HG03064 (cell line): Measurements from ENCODE around the gene CCNG2.
"Not testable (repeated sequence)": the region's sequence is repeated elsewhere in the genome, so short reads cannot be mapped to it uniquely, and the experiment has no call there.

Experiments
- ATAC-seq: cut with Tn5 transposase; IDR thresholded peaks from one replicate; pipeline ENCODE4 v1.9.1; 2021; ENCODE audit warnings: low read depth; ENCODE audit not compliant: unreplicated experiment

The CCNG2 gene, protein sequence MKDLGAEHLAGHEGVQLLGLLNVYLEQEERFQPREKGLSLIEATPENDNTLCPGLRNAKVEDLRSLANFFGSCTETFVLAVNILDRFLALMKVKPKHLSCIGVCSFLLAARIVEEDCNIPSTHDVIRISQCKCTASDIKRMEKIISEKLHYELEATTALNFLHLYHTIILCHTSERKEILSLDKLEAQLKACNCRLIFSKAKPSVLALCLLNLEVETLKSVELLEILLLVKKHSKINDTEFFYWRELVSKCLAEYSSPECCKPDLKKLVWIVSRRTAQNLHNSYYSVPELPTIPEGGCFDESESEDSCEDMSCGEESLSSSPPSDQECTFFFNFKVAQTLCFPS

DNA sequence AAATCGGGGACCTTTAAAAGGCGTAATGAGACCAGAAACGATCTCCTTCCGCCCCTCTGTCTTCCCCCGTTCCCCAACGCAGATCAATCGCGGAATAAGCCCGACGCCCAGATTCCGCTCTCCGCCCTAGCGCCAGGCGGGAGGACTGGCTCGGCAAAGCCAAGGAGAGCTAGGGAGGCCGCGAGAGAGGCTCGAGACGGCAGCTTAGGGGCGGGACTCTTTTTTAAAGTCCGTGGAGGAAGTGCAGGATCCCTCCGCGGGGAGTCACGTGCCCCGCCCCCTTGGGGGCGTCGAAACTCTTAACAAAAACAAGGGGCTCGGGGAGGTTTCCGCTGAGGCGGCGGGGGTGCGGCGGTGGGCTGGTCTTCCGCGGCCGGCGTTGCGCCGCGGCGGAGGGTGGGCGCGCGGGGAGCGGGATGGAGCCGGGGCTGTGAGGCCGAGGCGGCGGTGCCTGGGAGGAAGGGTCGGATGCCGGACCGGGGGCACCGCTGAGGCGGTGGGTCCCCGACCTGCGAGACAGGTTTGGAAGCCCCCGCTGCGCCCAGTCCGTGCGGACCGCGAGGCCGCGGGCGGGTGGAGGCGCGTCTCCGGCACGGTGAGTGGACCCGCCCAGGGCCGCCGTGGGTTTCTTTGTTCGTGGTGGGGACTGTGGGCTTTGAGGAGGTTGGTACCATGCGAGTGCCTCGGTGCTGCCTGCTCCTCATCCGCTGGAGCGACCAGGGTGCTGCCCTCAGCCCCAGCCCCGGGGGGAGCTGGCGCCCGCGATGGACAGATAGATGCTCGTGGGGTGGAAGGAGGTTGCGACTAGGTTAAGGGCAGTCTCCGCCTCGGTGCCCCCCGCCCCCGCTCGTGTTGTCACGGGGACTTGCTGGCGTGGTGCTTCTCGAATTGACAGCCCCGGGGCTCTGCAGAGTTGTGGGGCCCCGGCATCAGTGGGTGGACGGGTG is at the start of gene CCNG2:
CCNG2 (plus strand) TSS at position 296 of the 947 bp plus-strand sequence. CDS start 1,326 bp downstream, outside the sequence.
- peak; percentile 11 for ATAC-seq

GRCh38 chr4:77110730-77111129 is 46.3 kb upstream of the CCNG2 start:
- no peak for ATAC-seq

DNA sequence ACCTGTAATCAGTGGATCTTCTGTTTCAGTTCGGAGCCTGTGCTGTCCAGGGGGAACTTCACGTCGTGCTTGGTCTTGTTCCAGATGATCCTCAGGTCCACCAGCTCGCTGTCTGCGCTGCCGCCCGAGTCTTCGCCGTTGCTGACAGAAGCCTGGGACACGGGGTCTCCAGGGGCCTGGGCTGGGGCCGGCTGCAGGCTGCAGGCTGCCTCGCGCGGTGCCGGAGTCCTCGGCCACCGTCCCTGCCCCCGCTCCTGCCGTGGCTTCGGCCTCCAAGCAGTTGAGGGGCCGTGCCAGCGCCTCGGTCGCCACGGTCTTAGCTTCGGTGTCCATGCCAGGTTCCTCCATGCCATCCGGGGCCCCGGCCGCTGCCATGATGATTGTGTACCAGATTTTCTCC is 43.9 kb upstream of the CCNG2 start:
- ATAC-seq: no peak

- ATAC-seq: no peak
These were observed 39.3 kb upstream of the CCNG2 start for GRCh38 chr4:77117721-77118120.

DNA sequence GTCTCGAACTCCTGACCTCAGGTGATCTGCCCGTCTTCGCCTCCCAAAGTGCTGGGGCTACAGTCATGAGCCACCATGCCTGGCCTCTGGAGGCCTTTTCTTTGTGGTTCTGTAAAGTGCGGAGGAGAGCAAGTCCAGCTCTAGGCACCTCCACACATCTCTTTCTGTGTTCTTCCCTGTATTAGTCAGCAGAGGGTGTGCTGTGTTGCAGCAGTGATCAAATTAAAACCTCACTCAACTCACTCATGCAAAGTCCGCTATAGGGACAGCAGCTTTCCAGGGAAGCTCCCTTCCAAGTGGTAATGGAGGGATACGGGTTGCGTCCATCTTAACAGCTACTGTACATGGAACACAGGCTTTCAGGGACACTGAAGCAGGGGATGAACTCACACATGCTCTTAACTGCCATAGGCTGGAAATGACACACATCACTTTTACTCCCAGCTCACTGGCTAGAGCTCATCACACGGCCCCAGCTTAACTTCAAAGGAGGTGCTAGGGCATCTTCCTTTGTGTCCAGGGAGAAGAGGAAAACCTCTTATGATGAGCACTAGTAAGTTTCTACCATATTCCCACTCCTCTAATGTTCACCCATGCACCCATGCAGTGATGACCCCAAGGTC is 36.0 kb upstream of the CCNG2 start:
- ATAC-seq: no peak

- no peak for ATAC-seq
These were observed 35.2 kb upstream of the CCNG2 start for GRCh38 chr4:77121736-77122240.

GRCh38 chr4:77122656-77123055 is 34.4 kb upstream of the CCNG2 start:
- no peak for ATAC-seq

GRCh38 chr4:77123411-77123810 is 33.6 kb upstream of the CCNG2 start:
- ATAC-seq: no peak

- ATAC-seq: no peak
These were observed 32.4 kb upstream of the CCNG2 start for GRCh38 chr4:77124576-77124975.

DNA sequence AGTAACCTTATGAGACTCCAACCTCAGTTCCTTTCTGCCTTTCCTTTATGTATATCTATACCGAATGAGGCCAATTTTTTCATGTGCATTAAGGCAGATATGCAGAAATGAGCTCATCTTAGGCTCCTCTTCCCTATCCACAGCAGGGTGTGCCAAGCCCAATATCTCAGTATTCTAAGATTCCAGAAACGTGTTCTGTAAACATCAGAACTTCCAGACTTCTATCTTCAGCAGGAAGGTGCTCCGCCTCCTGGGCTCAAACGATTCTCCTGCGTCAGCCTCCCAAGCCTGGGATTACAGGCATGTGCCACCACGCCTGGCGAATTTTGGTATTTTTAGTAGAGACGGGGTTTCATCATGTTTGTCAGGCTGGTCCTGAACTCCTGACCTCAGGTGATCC is 31.0 kb upstream of the CCNG2 start:
- no peak for ATAC-seq

DNA sequence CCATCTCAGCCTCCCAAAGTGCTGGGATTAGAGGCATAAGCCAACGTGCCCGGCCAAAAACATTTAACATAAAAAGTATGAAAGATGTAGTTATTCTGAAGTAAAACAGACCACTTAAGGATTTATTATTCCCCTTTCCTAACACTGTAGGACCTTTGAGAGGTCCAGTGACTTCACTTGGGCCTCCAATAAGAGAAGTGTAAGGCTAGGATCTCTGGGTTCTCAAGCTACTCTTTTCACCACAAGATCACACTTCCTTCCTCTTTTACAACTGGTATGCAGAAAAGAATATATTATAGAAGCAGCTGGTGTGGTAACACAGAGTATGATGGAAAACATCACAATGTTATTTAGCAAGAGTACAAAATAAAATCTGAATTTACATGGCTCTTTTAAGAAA is 30.2 kb upstream of the CCNG2 start:
- ATAC-seq: peak; percentile 79

DNA sequence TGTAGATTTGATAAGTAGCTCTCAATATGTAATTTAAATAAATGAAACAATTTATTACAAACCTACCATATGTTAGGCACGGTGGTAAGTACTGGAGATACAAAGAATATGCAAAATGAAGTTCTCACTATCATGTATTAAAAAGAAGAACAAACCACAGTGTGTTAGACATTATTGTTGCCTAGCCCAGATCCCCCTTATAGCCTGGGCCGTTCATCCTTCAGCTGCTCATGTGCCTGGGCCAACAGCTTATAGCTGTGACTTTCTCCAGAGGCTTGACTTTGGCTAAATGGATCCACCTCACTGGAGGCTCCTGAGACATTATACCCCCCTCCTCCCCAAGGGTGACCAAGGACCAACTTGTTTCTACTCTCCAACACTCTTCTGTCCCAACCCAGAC is 29.8 kb upstream of the CCNG2 start:
- ATAC-seq: no peak

DNA sequence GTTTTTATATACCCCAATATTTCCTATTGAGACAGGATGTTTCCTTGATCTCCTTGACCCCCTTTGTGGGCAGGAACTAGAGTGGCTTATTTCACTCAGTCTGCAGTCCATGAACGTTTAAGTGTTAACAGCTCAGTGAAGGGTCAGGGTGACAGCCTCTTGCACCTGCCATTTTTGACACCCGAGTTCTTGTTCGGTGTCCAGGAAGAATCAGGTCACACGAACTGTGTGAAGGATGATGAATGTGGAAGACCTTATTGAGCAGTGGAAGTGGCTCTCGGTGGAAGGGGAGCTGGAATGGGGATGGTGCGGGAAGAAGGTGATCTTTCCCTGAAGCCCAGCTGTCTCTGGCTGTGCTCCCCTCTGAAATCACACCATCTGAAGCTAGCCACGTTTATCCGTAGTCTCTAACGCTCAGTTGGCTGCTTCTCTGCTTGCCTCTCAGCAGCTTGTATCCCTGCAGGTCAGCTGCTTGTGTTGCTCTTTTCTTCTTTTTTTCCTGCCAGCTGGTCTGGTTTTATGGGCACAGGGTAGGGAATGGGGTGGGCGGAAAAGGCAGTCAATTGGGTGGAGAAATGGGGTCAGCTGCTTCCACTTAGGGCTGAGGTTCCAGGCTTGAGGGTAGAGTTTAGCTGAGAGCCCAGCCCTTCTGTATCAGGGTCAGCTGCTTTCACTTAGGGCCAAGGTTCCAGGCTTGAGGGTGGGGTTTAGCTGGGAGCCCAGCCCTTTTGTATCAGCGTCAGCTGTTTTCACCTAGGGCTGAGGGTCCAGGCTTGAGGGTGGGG is 29.0 kb upstream of the CCNG2 start:
- no peak for ATAC-seq

DNA sequence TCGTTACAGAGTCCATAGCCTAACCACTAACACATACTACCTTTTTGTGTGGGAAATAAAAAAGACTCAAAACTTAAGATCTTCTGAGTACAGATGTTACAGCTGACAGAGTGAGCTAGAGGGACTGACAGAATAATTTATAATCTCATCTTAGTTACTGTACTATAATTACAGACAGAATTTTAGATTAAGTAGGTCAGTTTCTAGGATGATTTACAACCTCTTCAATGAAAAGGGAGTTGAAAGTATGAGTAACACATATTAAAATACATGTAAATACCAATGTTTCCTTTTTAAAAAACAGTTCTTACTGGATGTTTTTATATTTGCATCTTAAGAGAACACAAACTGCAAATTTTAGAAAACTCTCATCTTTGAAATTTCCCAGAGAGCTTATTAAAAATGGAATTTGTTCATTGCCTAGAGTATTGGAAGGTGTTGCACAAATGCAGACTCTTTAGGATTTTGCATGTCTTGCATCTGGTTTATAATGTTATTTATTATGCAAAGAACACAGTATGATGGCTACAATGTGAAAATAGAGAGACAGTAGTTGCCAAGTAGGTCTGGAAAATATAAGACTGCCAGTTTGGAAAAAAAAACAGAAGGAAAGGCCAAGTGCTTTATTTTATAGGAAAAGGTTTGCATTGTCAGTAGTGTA is 24.2 kb upstream of the CCNG2 start:
- ATAC-seq: no peak

DNA sequence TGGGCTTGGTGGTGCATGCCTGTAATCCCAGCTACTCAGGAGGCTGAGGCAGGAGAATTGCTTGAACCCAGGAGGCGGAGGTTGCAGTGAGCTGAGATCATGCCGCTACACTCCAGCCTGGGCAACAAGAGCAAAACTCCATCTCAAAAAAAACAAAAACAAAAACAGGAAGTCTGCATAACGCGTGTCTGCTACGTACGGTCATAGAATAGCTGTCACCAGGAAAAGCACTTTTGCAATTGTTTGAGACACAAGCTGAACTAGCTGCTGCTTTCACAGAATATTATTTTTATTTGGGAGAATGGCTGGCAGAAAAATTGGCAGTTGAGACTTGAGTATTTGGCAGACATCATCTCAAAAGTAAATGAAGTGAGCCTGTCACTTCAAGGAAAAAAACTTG is 19.6 kb upstream of the CCNG2 start:
- not testable (repeated sequence) for ATAC-seq

DNA sequence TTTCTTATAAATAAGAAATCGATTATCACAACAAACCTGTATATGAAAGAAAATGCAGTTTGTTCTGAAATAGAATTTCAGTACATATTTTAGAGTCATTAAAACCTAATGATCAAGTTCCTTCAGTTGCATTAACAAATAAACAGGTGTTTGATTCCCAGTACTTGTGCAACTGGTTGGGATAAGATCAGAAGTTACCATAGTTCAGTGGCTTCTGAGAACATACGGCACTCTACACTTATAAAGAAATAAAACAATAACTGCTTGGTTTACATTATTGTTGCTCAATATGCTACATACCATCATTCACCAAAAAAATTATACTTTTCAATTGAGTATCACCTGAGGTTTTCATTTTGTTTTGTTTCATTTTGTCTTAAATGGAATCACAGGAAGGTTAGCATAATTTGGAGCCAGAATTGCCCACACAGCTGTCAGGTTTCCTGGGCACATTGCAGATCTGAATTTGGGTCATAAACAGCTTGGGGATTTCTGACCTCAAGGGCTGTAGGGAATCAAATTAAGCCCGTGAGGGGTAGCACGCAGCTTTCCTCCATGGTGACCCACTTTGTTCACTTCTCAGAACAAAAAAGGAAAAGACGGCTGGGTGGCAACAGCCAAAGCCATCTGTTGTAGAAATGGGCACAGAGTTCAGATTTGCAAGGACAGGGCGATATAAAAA is 14.9 kb upstream of the CCNG2 start:
- ATAC-seq: no peak

DNA sequence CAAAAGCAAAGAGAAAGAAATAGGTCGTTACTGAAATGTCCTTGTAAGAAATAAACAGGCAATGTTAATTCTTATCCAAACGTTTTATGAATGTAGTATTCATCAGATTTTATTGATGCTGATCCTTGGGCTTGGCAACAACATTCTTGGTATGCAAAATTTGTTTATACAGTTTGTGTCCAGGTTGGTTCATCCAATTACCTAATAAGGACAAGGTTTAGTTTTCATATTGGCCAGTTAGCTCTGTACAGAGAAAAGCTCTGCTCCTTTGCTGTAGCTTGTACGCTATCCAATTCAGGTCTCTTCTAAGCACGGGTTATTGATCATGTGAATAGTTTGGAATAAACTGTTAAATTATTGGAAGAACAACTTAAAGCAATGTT is 14.4 kb upstream of the CCNG2 start:
- ATAC-seq: no peak

DNA sequence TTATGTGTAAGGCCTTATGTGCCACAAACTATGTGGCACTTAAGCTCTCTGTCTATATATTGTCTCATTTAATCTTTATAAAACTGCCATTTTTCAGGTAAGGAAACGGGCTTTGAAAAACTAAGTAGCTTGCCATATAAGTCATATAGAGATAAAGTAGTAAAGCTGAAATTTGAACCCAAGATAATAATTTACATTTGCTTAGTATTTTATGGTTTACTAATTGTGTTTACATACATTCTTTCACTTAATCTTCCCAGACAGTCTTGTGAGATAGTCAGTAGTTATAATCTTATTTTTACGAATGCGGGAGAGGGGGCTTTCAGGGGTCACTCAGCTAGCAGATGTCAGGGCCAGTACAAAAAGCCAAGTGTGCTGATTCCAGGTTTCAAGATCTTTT is 13.9 kb upstream of the CCNG2 start:
- no peak for ATAC-seq

- no peak for ATAC-seq
These were observed 11.2 kb upstream of the CCNG2 start for GRCh38 chr4:77145842-77146185.
